ENCODE data around the gene SLC24A3. TPM values are rescaled to one million over a fixed set of nuclear protein-coding genes. Genes with fewer than 3 reads are reported as not detected.

SLC24A3 gene
- total and polyA plus RNA-seq, 2 experiments from 2014 or later, result 0.81 to 2.5 TPM

DNA sequence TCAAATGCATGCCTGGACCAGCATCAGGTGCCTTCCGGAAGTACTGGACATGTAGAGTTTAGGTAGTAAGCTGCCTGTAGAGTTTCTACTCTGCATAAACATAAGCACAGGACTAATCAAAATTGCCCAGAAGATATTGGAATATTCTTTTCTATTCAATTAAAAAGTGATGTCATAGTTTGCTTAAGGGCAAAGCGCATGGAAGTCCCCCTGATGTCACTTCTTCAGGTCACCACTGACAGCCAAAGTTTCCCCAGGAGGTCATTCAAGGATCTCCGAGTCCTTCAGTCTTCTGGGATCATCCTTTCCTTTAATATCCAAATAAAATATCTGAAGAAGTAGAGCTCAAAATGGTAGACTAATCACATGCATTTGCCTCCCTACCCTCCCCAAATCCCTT lies 528.1 kb downstream of the SLC24A3 start:
- no peaks in the 10 kb centered on the region for H3K79me2 ChIP-seq (replicated peaks; ENCODE audit: insufficient read depth)
- Mint-ChIP-seq H3K4me1 (peaks cover 22% of the 10 kb centered on the region), H3K27me3 (ENCODE audit: insufficient read depth, low read depth, poor library complexity) (peaks cover 1% of the 10 kb centered on the region), H3K4me3 (no peak overlapping the region), H3K9me3 (peaks cover 7% of the 10 kb centered on the region), H3K27ac (no peak overlapping the region), H3K36me3 (ENCODE audit: low read depth) (peaks cover 3% of the 10 kb centered on the region; the same call in 2 of the 3 replicates)
- TF ChIP-seq ZNF331 (CRISPR knock-in tag; IDR thresholded peaks at IDR 0.05; ENCODE audit: low read depth) (no peak), JUNB (IDR thresholded peaks at IDR 0.05; ENCODE audit: unreplicated experiment) (no peak), EZH2phosphoT487 (IDR thresholded peaks at IDR 0.05; ENCODE audit: unreplicated experiment) (no peak), EZH2 (IDR thresholded peaks at IDR 0.05; ENCODE audit: low read depth, unreplicated experiment) (no peak), CREB1 (CRISPR knock-in tag; IDR thresholded peaks at IDR 0.05; ENCODE audit: low read depth) (no peak), POLR2AphosphoS5 (IDR thresholded peaks at IDR 0.05; ENCODE audit: low read depth) (no peak)
- TF ChIP-seq, protein P1, sequence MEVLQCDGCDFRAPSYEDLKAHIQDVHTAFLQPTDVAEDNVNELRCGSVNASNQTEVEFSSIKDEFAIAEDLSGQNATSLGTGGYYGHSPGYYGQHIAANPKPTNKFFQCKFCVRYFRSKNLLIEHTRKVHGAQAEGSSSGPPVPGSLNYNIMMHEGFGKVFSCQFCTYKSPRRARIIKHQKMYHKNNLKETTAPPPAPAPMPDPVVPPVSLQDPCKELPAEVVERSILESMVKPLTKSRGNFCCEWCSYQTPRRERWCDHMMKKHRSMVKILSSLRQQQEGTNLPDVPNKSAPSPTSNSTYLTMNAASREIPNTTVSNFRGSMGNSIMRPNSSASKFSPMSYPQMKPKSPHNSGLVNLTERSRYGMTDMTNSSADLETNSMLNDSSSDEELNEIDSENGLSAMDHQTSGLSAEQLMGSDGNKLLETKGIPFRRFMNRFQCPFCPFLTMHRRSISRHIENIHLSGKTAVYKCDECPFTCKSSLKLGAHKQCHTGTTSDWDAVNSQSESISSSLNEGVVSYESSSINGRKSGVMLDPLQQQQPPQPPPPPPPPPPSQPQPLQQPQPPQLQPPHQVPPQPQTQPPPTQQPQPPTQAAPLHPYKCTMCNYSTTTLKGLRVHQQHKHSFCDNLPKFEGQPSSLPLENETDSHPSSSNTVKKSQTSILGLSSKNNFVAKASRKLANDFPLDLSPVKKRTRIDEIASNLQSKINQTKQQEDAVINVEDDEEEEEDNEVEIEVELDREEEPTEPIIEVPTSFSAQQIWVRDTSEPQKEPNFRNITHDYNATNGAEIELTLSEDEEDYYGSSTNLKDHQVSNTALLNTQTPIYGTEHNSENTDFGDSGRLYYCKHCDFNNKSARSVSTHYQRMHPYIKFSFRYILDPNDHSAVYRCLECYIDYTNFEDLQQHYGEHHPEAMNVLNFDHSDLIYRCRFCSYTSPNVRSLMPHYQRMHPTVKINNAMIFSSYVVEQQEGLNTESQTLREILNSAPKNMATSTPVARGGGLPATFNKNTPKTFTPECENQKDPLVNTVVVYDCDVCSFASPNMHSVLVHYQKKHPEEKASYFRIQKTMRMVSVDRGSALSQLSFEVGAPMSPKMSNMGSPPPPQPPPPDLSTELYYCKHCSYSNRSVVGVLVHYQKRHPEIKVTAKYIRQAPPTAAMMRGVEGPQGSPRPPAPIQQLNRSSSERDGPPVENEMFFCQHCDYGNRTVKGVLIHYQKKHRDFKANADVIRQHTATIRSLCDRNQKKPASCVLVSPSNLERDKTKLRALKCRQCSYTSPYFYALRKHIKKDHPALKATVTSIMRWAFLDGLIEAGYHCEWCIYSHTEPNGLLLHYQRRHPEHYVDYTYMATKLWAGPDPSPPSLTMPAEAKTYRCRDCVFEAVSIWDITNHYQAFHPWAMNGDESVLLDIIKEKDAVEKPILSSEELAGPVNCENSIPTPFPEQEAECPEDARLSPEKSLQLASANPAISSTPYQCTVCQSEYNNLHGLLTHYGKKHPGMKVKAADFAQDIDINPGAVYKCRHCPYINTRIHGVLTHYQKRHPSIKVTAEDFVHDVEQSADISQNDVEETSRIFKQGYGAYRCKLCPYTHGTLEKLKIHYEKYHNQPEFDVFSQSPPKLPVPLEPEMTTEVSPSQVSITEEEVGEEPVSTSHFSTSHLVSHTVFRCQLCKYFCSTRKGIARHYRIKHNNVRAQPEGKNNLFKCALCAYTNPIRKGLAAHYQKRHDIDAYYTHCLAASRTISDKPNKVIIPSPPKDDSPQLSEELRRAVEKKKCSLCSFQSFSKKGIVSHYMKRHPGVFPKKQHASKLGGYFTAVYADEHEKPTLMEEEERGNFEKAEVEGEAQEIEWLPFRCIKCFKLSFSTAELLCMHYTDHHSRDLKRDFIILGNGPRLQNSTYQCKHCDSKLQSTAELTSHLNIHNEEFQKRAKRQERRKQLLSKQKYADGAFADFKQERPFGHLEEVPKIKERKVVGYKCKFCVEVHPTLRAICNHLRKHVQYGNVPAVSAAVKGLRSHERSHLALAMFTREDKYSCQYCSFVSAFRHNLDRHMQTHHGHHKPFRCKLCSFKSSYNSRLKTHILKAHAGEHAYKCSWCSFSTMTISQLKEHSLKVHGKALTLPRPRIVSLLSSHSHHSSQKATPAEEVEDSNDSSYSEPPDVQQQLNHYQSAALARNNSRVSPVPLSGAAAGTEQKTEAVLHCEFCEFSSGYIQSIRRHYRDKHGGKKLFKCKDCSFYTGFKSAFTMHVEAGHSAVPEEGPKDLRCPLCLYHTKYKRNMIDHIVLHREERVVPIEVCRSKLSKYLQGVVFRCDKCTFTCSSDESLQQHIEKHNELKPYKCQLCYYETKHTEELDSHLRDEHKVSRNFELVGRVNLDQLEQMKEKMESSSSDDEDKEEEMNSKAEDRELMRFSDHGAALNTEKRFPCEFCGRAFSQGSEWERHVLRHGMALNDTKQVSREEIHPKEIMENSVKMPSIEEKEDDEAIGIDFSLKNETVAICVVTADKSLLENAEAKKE (CRISPR knock-in tag; IDR thresholded peaks at IDR 0.05), result no peak
- TF ChIP-seq, protein P2, sequence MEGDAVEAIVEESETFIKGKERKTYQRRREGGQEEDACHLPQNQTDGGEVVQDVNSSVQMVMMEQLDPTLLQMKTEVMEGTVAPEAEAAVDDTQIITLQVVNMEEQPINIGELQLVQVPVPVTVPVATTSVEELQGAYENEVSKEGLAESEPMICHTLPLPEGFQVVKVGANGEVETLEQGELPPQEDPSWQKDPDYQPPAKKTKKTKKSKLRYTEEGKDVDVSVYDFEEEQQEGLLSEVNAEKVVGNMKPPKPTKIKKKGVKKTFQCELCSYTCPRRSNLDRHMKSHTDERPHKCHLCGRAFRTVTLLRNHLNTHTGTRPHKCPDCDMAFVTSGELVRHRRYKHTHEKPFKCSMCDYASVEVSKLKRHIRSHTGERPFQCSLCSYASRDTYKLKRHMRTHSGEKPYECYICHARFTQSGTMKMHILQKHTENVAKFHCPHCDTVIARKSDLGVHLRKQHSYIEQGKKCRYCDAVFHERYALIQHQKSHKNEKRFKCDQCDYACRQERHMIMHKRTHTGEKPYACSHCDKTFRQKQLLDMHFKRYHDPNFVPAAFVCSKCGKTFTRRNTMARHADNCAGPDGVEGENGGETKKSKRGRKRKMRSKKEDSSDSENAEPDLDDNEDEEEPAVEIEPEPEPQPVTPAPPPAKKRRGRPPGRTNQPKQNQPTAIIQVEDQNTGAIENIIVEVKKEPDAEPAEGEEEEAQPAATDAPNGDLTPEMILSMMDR (conservative IDR thresholded peaks at IDR 0.05; ENCODE audit: low read depth in 2 of 2), result no peak
- H3K4me2 ChIP-seq, result no peak overlapping the region
- H4K20me1 ChIP-seq (replicated peaks; ENCODE audit: insufficient read depth), result no peaks in the 10 kb centered on the region
- H2AFZ ChIP-seq, result no peak overlapping the region
- DNase-seq (ENCODE audit: low spot score) (no peak), ATAC-seq (no peak)
- no peaks in the 10 kb centered on the region for H3F3A ChIP-seq (replicated peaks; ENCODE audit: low read depth)
- H3K4me1 ChIP-seq (ENCODE audit: insufficient read depth), result no peaks in the 10 kb centered on the region
- H3K27ac ChIP-seq (ENCODE audit: low read depth), result no peak overlapping the region
- no peaks in the 10 kb centered on the region for H3K36me3 ChIP-seq (ENCODE audit: insufficient read depth)
- no peaks in the 10 kb centered on the region for H3K27me3 ChIP-seq (ENCODE audit: insufficient read depth)
- H3K4me3 ChIP-seq, result no peak overlapping the region
- H3K9me2 ChIP-seq (ENCODE audit: insufficient read depth), result peaks cover 6% of the 10 kb centered on the region; the same call in 1 of the 2 replicates
